Activated CD4-positive, CD25-positive, alpha-beta regulatory T cell treated with anti-CD3 and anti-CD28 coated beads, Interleukin-2, amount 50 U/mL, for 16 hours (primary cell): ENCODE data around the gene PDZRN4.
"Not testable (repeated sequence)": the region's sequence is repeated elsewhere in the genome, so short reads cannot be mapped to it uniquely, and the experiment has no call there.

ENCODE experiments used
- DNase-seq: peaks from one replicate; pipeline ENCODE4 v3.0.0-alpha.2; 2020; ENCODE audit warnings: low read depth, low spot score

Gene PDZRN4

DNA sequence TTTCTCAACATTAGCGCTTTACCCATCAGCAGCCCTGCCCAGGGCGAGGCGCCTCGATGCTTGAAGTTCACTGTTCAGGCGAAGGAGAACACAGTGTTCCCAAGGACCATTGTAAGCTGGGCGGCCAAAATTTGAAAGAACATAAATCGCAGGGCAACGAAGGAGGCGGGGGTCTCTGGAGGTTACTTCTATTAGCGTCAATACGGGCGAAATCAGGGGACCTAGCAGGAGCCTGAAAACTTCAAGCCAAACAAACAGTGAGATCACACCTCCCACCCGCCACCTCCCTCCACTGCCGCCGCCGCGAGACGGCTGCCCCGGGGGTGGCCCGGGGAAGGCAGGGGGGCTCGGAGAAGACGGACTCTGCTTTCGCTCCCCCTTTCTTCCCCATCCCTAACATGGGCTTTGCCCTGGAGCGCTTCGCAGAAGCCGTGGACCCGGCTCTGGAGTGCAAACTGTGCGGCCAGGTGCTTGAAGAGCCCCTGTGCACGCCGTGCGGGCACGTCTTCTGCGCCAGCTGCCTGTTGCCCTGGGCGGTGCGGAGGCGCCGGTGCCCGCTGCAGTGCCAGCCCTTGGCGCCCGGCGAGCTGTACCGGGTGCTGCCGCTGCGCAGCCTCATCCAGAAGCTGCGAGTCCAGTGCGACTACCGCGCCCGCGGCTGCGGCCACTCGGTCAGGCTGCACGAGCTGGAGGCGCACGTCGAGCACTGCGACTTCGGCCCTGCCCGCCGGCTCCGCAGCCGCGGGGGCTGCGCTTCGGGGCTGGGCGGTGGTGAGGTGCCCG, at the start of gene PDZRN4:
Gene PDZRN4, plus strand, starts transcription at position 263 of the 783 bp plus-strand sequence.
- DNase-seq = no peak

DNA sequence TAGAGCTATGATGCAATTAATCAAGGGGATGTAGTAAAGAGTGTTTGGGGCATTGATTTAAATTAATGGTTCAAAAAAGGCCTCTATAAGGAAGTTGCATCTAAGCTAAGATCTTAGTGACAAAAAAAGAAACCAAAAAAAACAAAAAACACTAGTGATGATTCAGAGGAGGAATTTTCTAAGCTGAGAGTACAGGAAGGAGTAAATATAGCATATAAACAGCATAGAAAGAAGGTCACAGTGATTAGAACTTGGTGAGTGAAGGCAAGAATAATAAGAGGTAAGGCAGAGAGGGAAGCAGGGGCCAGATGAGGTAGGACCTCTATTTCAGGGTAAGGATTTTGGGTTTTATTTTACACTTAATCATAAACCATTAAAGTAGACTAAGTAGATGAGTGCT, 48.0 kb upstream of the PDZRN4 start:
- no peak for DNase-seq

DNA sequence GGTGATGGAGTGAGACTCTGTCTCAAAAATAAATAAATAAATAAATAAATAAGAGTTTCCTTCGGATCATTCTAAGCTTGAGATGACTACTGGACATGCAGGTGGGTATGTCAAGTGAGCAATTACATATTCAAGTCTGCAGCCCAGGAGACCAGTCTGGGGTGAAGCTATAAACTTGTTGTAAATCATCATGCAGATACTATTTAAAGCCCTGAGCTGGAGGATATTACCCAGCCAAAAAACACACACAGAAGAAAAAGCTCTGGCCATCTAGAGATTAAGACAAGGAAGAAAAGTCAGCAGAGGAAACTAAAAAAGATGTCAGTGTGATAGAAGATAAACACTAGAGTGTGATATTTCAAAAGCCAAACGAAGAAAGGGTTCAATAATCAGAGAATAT, 47.0 kb upstream of the PDZRN4 start:
- DNase-seq = no peak

DNA sequence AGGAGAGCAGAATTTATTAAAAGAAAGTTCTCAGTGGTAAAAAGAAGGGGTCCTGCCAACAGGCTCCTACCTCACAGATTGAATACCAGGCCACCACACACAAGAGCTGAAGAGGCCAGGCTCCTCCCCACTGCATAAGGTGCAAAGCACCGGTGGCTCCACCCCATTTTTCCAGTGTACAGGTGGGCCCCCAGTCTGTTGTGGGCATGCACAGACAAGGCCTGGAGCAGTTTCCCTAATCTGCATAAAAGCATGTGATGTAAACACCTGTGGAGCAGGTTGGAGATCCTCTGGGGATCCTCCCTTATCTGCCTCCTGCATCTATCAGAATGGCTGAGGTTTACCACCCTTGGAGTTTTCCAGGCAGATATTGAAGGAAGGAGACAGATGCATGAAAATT, 45.7 kb upstream of the PDZRN4 start:
- no peak for DNase-seq

DNA sequence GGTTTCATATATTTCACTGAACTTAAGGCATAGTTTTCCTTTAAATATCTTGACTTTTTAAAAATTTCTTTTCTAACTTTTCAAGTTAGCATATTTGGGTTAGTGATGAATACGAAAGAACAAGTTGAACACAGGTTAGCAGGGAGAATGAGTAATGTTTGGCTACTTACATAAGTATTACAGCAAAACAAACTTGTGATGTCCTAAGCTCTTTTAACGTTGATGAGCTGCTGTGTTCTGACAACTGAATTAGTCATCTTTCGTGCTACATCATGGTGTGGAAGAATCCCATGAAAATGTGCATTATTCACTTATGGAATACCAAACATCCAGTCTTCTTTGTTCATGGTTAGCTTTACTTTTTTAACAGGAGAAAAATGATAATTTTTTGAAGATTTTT, 36.3 kb upstream of the PDZRN4 start:
- no peak for DNase-seq

DNA sequence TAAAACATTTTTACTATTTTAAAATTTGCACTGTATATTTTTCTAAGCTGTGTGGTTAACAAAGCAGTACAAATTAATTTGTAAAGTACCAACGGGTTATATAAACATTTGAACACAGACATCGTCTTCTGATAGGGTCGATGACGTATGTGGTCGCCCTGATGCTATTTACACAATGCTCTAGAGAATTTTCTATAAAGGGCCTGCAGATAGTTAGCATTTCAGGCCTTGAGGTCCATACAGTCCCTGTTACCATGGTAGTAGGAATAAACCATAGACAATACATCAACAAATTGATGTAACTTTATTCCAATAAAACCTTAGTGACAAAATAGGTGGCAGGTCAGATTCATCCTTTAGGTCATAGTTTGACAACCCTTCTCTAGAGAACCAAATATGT, 25.7 kb upstream of the PDZRN4 start:
- no peak for DNase-seq

DNA sequence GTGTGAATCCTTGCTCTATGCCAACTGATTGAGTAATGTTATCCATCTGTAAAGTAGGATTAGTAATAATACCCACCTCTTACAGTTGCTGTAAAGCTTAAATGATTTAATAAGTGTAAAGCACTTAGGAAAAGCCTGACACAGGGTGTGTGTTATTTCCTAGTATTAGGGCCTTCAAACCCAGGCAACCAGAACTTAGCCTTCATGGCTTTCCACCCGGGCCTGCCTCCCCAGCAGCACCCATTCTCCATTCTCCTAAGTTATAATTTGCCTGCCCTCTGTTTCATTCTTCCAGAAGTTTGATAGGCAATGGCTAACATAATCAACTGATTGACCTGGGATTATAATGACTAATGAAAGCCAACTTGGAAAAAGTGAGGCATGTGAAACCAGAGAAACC, 20.4 kb upstream of the PDZRN4 start:
- DNase-seq = no peak

DNA sequence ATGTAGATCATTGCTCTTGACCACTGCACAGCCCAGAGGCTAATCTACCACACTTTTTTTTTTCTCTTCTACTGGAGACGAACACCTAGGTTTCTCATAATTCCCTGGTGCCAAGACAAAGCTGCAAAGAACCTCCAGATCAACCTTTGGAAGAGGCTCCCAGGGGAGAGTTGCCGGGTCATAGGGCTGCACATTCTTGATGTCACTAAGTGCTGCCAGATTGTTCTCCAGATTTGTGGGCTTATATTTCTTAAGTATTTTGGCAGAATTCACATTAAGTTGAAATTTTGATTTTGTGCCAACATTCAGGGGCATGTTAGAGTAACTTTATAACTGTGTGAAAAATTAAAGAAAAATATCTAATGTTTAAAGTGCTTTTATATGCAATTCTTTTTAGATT, 13.5 kb upstream of the PDZRN4 start:
- DNase-seq = no peak

DNA sequence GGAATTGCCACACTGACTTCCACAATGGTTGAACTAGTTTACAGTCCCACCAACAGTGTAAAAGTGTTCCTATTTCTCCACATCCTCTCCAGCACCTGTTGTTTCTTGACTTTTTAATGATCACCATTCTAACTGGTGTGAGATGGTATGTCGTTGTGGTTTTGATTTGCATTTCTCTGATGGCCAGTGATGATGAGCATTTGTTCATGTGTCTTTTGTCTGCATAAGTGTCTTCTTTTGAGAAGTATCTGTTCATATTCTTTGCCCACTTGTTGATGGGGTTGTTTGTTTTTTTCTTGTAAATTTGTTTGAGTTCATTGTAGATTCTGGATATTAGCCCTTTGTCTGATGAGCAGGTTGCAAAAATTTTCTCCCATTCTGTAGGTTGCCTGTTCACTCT, 8.6 kb upstream of the PDZRN4 start:
- not testable (repeated sequence) for DNase-seq

DNA sequence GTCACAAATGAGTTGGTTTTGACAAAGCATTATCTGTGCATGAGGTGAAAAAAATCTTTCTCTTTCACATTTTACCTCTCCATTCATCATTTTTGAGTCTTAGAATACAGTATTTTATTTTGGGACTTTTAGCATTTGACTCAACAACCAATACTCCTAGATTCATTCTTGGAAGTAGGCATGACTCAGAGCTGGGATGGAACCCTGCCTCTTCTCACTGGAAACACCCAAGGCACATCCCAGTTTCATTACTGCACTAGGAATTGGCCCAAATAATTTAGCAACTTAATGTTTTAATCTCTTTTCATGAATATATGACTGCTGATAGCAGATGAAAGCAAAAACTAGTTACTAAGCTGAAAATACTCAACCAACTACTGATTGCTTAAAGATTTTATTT, 3.3 kb upstream of the PDZRN4 start:
- DNase-seq = no peak

DNA sequence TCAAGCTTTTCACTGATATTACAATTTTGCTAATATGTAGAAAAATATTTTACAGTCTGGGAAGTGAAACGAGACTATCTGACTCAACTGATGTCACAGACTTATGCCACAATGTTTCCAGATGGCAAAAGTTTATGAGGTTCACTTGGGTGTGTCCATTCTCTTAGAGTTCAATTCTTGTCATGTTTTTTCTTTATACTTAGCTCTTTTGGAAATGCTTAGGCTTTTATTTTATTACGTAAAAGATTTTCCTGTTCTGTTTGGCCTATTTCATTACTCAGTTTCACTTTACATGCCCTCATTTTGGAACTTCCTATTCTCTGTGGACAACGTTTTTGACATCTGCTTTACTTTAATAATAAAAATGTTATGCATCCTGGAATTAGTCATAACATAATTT, 2.1 kb upstream of the PDZRN4 start:
- no peak for DNase-seq

DNA sequence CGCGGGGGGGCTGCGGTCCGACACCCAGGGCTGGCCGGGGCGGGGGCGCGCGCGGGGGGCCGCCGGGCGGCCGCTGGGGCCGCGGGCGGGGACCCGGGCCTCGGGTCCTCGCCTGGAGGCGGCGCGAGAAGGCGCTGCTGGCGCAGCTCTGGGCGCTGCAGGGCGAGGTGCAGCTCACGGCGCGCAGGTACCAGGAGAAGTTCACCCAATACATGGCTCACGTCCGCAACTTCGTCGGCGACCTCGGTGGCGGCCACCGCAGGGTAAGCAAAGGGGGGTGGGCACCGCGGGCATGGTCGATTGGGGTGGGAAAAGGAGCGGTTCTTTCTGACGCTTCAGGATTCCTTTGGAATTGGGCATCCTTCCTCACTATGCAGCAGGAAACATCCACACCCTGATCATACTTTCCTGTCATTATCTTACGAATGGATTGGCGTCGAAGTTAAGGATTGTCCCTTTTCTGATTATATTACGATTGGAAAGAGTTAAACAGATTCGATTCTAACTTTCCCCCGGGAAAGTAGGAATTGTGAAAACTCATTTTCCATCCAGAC, 798 bp downstream of the PDZRN4 start:
- no peak for DNase-seq

DNA sequence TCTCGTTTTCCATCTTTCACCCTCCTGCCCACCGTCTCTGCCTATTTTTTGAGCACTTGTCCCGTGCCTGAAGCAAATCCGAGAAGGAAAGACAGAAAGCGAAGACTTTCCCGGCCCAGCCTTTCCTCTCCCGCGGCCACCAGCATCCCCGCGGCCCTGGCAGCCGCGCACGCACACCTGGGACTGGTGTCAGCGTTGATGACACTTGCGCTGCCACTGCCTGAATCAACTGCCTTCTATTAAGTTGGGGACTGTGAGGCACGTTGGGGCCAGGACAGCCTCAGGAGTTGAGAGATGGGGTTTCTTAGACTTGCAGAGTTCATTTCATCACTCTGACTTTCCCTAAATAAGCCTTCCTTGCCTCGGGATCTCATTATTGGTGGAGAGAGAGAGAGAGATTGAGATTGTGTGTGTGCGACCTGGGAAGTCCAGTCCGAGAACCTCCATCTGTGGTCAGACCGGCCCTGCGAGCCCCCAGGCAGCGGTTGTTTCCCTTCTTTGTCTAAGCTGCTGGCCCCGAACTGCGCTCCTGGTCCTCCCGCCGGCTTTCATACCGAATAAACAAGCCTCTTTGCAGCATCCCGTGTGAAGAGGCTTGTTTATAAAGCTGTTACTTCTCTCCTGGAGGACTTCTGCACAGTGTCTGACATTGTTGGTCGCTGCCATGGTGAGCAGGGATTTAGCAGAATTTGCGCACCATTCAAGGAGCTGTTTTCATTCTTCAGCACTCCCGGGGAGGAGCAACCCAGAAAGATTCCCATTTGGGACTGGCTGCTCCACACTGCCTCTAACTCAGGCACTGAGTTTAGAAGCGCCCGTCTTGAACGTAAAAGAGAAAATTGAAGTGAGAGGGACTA, 1.5 kb downstream of the PDZRN4 start:
- no peak for DNase-seq

DNA sequence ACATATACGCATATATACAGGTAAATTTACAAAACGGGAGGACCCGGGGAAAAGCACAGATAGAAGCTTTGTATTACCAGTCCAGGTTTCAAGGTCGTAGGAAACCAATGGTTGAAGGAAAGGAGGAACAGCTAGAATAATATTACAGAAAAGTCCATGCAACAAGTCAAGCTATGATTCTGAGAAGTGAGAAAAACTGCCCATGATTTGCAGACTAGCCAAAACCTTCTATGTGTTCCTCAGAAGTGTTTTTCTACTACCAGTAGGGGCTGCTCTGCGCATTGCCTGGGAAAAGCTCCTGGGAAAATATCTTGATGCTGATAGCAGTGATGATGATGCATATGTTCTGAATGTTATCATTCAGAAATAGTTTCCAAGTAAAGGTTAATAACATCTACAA, 2.2 kb downstream of the PDZRN4 start:
- no peak for DNase-seq

DNA sequence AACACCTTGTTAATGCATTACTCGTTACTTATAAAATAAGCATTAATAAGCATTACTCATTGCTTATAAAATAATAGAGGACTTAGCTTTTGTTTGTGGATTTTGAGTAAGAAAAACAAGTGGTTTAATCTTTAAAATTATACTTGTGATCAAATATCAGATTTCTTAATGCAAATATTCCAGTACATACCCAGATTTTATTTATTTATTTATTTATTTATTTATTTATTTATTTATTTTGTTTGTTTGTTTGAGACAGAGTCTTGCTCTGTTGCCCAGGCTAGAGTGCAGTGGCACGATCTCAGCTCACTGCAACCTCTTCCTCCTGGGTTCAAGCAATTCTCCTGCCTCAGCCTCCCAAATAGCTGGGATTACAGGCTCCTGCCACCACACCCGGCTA, 3.4 kb downstream of the PDZRN4 start:
- DNase-seq = not testable (repeated sequence)

DNA sequence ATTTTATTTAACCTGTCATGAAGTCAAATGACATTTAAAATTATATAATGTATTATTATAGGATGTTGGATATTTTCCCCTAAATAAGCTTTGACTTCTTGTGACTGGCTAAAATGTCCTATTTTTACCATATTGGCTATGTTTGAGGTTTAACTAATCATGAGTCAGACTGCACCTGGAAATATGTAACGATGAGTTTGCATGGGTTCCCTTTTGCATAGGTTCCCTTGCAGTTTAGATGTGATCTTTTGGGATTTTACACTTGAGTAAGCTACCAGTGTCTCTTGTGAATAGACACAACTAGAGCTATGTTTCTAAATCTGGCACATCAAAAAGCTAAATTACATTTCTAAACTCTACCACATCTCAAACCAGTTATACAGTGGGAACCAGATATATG, 5.2 kb downstream of the PDZRN4 start:
- no peak for DNase-seq

DNA sequence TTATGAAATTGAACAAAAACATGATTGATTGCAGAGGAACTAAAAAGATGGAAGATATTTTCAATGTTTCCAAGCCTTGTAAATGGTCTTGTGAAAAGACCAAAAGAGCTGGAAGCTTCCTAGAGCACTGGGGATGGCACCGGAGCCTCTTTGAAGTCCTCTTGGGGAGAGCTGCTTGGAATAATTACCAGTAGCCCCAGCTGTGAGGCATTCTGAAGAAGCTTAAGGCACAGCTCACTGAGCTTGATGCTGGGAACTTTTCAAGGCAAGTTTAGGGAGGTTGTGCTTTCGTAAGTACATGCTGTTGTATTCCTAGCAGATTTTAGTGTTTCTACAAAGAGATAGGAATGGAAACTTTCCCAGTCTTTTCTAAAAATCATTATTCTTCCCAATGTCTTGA, 13.9 kb downstream of the PDZRN4 start:
- DNase-seq = no peak

DNA sequence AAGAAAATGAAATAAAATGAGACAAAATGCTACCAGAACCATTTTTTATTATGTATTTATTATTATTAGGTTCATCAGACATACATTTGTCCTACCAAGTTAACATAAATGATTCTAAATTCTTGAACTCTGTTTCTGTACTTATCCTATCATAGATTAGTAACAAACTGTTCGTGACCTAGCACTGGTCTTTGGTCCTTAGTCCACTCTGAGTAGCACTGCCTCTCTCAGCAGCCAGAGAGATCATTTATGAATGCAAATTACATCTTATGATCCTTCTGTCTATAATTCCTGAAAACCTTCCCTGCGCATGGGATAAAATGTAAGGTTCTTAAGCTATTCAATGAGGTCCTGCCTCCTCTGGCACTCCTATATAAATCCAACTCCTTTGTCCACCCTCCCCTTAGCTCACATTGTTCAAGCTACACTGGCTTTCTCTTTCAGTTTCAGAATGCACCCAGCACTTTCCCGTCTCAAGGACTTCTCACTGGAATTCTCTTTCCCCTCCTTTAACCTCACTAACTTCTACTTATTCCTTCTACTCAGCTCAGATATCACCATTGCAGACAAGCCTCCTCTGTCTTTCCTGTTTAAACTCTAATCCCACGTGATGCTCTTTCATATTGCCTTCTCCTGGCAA, 17.1 kb downstream of the PDZRN4 start:
- DNase-seq = no peak

DNA sequence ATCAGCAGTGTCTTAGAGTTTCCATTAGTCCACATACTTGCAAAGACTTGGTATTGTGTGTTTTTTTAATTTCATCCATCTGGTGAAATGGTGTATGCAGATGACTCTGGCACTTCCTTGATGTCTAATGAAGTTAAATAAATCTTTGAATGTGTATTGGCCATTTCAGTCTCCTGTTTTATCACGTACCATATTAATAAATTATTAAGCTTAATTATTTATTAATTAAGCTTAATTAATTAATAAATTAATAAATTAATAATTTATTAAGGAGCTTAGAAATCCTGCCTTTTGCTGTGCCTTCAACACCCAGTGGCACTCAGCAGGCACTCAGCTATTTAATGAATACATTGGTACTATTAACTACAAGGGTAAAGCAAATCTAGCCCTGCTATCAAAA, 18.2 kb downstream of the PDZRN4 start:
- DNase-seq = no peak

DNA sequence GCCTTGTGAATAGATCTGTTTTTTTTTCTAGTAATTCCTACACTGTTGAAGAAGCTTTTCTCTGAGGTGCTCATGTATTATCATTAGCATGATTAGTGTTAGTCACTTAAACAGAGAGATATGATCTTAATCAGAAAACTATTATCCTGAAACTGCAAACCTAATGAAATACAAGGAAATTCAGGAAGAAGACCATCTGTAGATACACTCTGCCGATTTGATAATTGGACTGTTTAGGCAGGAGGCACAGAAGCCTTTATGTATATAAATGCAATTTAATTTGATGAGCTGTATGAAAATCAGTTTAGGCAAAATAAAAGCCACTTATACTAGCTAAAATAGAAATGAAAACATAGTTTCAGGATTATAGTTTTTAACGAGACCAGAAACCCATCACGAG, 23.3 kb downstream of the PDZRN4 start:
- DNase-seq = no peak

DNA sequence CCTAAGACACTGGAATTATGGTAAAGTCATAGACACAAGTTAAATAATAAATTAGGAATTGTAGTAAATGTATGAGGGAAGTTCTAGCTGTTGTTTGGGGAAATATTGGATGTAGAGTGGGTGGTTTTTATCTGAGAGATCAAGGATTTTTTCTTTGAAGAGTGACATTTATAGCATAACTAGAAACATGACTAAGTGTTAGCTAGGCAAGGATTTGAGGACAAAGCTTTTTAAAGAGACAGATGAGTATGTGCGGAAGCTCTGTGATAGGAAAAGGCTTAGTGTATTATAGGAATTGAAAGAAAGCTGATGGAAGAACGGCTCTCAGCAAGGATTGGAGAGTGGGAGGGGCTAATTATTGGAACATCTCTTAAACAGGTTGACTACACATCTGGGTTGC, 24.5 kb downstream of the PDZRN4 start:
- DNase-seq = no peak

DNA sequence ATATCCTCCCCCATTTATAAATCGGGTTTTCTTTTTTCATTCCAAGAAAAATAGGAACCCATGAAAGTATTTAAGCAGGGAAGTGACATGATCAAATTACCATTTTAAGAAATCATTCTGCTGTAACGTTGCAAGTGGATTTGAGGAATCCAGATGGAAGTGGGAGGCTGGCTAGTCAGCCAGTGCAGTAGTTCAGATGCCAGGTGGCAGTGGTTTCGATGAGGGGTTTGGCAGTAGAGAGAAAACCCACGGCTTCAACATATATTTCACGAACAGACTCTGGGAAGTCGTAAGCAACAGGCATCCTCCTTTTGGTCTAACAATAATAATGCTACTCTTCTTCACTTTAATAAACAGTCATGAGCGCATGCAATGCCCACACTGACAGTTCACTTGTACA, 25.0 kb downstream of the PDZRN4 start:
- no peak for DNase-seq
